Chondrocyte (in vitro differentiated cells): Measurements from ENCODE around the gene CLN3. TPM values are rescaled to one million over a fixed set of nuclear protein-coding genes. Genes with fewer than 3 reads are reported as not detected.
A peak's percentile ranks its signal among the peaks of the same experiment; 100 is the strongest.
"Not testable (repeated sequence)": the region's sequence is repeated elsewhere in the genome, so short reads cannot be mapped to it uniquely, and the experiment has no call there.

ENCODE experiments used
- DNase-seq: peaks from one replicate; pipeline ENCODE4 v3.0.0; 2021; ENCODE audit warnings: mixed read lengths, low spot score
- H3K27ac Mint-ChIP-seq: one replicate; pipeline ENCODE4 v1.8.0; 2021; ENCODE audit warnings: mild to moderate bottlenecking, moderate library complexity, mixed read lengths; ENCODE audit not compliant: unreplicated experiment
- H3K27me3 Mint-ChIP-seq: 2 replicates; pipeline ENCODE4 v1.8.0; 2021; ENCODE audit warnings: low read depth, mixed read lengths
- H3K36me3 Mint-ChIP-seq: 2 replicates; pipeline ENCODE4 v1.8.0; 2021; ENCODE audit warnings: low read depth, mixed read lengths
- H3K4me1 Mint-ChIP-seq: 2 replicates; pipeline ENCODE4 v1.8.0; 2021; ENCODE audit warnings: low read depth, mild to moderate bottlenecking, mixed read lengths
- H3K4me3 Mint-ChIP-seq: one replicate; pipeline ENCODE4 v1.8.0; 2021; ENCODE audit warnings: mild to moderate bottlenecking, moderate library complexity, mixed read lengths; ENCODE audit not compliant: unreplicated experiment
- H3K9me3 Mint-ChIP-seq: 2 replicates; pipeline ENCODE4 v1.8.0; 2021; ENCODE audit warnings: low read depth, mixed read lengths
- CTCF ChIP-seq: fragments of 200-600 bp; sonication (generic); IDR thresholded peaks from 2 replicates; pipeline ENCODE4 v1.5.0; 2021; ENCODE audit warnings: antibody characterized with exemption, mild to moderate bottlenecking, moderate library complexity
- total RNA-seq: library from RNA; stranded (reverse); gene quantifications from 3 replicates; pipeline ENCODE4 v1.2.1, GENCODE V29; 2021

The CLN3 gene
- total RNA-seq, 1 donor from 2014 or later = 31.7 TPM

- Mint-ChIP-seq H3K36me3 (no peaks in the 10 kb centered on the region), H3K27ac (no peak overlapping the region), H3K4me1 (peaks cover 21% of the 10 kb centered on the region), H3K9me3 (no peaks in the 10 kb centered on the region), H3K4me3 (no peak overlapping the region), H3K27me3 (no peaks in the 10 kb centered on the region)
- no peak for TF ChIP-seq CTCF
- DNase-seq = no peak
Observed at GRCh38 chr16:28528463-28528867, 36.6 kb upstream of the CLN3 start.

GRCh38 chr16:28527985-28528384 is 36.1 kb upstream of the CLN3 start:
- Mint-ChIP-seq H3K27me3 (no peaks in the 10 kb centered on the region), H3K27ac (no peak overlapping the region)

GRCh38 chr16:28527100-28527785 is 35.4 kb upstream of the CLN3 start:
- not testable (repeated sequence) for H3K9me3 Mint-ChIP-seq, H3K36me3 Mint-ChIP-seq, H3K27me3 Mint-ChIP-seq, H3K27ac Mint-ChIP-seq, H3K4me3 Mint-ChIP-seq, DNase-seq
- peaks cover 14% of the 10 kb centered on the region for H3K4me1 Mint-ChIP-seq

More at GRCh38 chr16:28527985-28528384, 36.1 kb upstream of the CLN3 start:
- TF ChIP-seq CTCF = no peak
- no peak for DNase-seq
- Mint-ChIP-seq H3K36me3 (no peaks in the 10 kb centered on the region), H3K9me3 (no peaks in the 10 kb centered on the region), H3K4me3 (no peak overlapping the region), H3K4me1 (peaks cover 20% of the 10 kb centered on the region)

GRCh38 chr16:28526201-28527099 is 34.6 kb upstream of the CLN3 start:
- Mint-ChIP-seq H3K9me3 (no peaks in the 10 kb centered on the region), H3K36me3 (no peaks in the 10 kb centered on the region), H3K27me3 (no peaks in the 10 kb centered on the region), H3K4me1 (peaks cover 11% of the 10 kb centered on the region), H3K4me3 (no peak overlapping the region), H3K27ac (no peak overlapping the region)
- no peak for DNase-seq
- TF ChIP-seq CTCF = no peak

- H3K36me3 Mint-ChIP-seq = no peaks in the 10 kb centered on the region
- H3K4me1 Mint-ChIP-seq = peaks cover 11% of the 10 kb centered on the region
- no peaks in the 10 kb centered on the region for H3K9me3 Mint-ChIP-seq
- peaks cover 1% of the 10 kb centered on the region for H3K27me3 Mint-ChIP-seq
- peak; percentile 14 for TF ChIP-seq CTCF
- no peak overlapping the region for H3K4me3 Mint-ChIP-seq
- H3K27ac Mint-ChIP-seq = no peak overlapping the region
- DNase-seq = no peak
Observed at GRCh38 chr16:28524681-28525171, 32.9 kb upstream of the CLN3 start.
